HCT116 (cell line): ENCODE measurements around the gene PUSL1.

ENCODE experiments used
- POLR2A ChIP-seq: IDR thresholded peaks from 2 replicates; pipeline ENCODE4 v1.7.0; 2011; ENCODE audit warnings: borderline replicate concordance; ENCODE audit not compliant: insufficient read depth, insufficient read length; ENCODE audit errors: extremely low read depth
- POLR2AphosphoS5 ChIP-seq: IDR thresholded peaks from 2 replicates; pipeline ENCODE4 v1.6.1; 2011; ENCODE audit warnings: mild to moderate bottlenecking, low read depth, low read length, moderate library complexity
- SP1 ChIP-seq: IDR thresholded peaks from 2 replicates; pipeline ENCODE4 v1.6.1; 2012; ENCODE audit warnings: low read depth
- TCF7L2 ChIP-seq: IDR thresholded peaks from 2 replicates; pipeline ENCODE4 v1.7.0; 2011; ENCODE audit warnings: borderline replicate concordance, inconsistent platforms; ENCODE audit not compliant: insufficient read depth, insufficient read length; ENCODE audit errors: extremely low read depth
- TF ChIP-seq, protein P1 (sequence below), 3 experiments: fragments of 200-600 bp in 1 of 3; sonication (generic) in 1 of 3; IDR thresholded peaks in 2 of 3; conservative IDR thresholded peaks in 1 of 3; 2 replicates each; pipeline ENCODE4 v1.5.1; 2012 to 2017; ENCODE audit warnings: low read depth in 2 of 3, low read length in 2 of 3, antibody characterized with exemption in 1 of 3, borderline replicate concordance in 1 of 3, control low read depth in 1 of 3, mild to moderate bottlenecking in 1 of 3, mixed read lengths in 1 of 3, mixed run types in 1 of 3, moderate library complexity in 1 of 3; ENCODE audit not compliant: insufficient read depth in 1 of 3
- TF ChIP-seq, protein P2 (sequence below): IDR thresholded peaks from 2 replicates; pipeline ENCODE4 v1.6.1; 2012; ENCODE audit warnings: low read depth
- TF ChIP-seq, protein P3 (sequence below): IDR thresholded peaks from 2 replicates; pipeline ENCODE4 v1.6.1; 2012

DNA sequence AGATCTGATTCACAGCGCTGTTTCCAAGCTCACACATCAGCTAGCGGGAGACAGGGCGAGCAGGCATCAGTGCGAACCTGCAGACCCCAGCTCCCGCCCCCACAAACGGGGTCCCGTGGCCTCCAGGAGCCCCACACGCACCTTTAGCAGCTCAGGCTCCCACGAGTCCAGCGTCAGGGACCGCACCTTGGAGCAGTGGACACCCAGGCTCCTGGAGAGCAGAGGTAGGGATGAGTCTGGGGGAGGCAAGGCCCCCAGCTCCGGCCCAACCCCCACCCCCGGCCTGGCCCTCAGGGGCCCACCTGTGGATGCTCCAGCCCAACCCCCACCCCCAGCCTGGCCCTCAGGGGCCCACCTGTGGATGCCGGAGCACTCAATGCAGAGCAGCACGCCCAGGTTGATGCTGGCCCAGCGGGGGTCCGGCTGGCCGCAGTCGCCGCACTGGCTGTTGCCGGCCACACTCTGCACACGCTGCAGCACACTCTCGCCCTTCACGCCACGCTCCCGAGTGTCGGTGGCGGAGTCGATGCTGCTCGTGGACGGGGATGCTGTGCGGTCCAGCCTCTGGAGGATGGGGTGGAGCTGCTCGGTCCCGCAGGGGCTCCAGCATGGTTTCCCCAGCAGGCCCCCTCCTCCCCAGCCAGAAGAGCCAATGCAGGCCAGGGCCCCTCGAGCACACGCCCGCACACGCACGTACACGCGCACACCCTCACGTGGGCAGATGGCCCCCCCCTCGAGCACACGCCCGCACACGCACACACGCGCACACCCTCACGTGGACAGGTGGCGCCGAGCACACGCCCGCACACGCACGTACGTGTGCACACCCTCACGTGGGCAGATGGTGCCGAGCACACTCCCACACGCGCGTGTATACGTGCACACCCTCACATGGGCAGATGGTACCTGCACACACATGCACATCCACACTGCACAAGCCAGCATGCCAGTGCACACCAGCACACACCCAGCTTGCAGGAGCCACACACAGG, 12.0 kb upstream of the PUSL1 start:
- TF ChIP-seq TCF7L2 = no peak
- TF ChIP-seq, protein P1, sequence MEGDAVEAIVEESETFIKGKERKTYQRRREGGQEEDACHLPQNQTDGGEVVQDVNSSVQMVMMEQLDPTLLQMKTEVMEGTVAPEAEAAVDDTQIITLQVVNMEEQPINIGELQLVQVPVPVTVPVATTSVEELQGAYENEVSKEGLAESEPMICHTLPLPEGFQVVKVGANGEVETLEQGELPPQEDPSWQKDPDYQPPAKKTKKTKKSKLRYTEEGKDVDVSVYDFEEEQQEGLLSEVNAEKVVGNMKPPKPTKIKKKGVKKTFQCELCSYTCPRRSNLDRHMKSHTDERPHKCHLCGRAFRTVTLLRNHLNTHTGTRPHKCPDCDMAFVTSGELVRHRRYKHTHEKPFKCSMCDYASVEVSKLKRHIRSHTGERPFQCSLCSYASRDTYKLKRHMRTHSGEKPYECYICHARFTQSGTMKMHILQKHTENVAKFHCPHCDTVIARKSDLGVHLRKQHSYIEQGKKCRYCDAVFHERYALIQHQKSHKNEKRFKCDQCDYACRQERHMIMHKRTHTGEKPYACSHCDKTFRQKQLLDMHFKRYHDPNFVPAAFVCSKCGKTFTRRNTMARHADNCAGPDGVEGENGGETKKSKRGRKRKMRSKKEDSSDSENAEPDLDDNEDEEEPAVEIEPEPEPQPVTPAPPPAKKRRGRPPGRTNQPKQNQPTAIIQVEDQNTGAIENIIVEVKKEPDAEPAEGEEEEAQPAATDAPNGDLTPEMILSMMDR (IDR thresholded peaks at IDR 0.05 in 2 of 3, conservative IDR thresholded peaks at IDR 0.05 in 1 of 3; ENCODE audit: borderline replicate concordance in 1 of 3, insufficient read depth in 1 of 3, low read depth in 2 of 3, low read length in 2 of 3) = no peak
- TF ChIP-seq, protein P2, sequence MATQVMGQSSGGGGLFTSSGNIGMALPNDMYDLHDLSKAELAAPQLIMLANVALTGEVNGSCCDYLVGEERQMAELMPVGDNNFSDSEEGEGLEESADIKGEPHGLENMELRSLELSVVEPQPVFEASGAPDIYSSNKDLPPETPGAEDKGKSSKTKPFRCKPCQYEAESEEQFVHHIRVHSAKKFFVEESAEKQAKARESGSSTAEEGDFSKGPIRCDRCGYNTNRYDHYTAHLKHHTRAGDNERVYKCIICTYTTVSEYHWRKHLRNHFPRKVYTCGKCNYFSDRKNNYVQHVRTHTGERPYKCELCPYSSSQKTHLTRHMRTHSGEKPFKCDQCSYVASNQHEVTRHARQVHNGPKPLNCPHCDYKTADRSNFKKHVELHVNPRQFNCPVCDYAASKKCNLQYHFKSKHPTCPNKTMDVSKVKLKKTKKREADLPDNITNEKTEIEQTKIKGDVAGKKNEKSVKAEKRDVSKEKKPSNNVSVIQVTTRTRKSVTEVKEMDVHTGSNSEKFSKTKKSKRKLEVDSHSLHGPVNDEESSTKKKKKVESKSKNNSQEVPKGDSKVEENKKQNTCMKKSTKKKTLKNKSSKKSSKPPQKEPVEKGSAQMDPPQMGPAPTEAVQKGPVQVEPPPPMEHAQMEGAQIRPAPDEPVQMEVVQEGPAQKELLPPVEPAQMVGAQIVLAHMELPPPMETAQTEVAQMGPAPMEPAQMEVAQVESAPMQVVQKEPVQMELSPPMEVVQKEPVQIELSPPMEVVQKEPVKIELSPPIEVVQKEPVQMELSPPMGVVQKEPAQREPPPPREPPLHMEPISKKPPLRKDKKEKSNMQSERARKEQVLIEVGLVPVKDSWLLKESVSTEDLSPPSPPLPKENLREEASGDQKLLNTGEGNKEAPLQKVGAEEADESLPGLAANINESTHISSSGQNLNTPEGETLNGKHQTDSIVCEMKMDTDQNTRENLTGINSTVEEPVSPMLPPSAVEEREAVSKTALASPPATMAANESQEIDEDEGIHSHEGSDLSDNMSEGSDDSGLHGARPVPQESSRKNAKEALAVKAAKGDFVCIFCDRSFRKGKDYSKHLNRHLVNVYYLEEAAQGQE = no peak
- TF ChIP-seq SP1 = no peak
- TF ChIP-seq POLR2AphosphoS5 = no peak
- no peak for TF ChIP-seq POLR2A
- TF ChIP-seq, protein P3, sequence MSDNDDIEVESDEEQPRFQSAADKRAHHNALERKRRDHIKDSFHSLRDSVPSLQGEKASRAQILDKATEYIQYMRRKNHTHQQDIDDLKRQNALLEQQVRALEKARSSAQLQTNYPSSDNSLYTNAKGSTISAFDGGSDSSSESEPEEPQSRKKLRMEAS = no peak
